GM23338 (cell line): ENCODE data around the gene LRRC73. TPM values are rescaled to one million over a fixed set of nuclear protein-coding genes. Genes with fewer than 3 reads are reported as not detected.

Experiments used
- ATAC-seq: fragments of 200-7000 bp; cut with Tn5 transposase; 3 replicates; pipeline ENCODE4 v1.9.1; 2020
- DNase-seq: peaks from one replicate; pipeline ENCODE4 v3.0.0-alpha.2; 2015; ENCODE audit warnings: low spot score
- H2AFZ ChIP-seq: fragments of 200-600 bp; sonication (generic); 2 replicates; pipeline ENCODE4 v1.8.0; 2016; ENCODE audit warnings: antibody characterized with exemption, mild to moderate bottlenecking, moderate library complexity
- H3F3A ChIP-seq: fragments of 200-600 bp; sonication (generic); replicated peaks from 2 replicates; pipeline ENCODE4 v1.8.0; 2017; ENCODE audit warnings: antibody characterized with exemption, mixed run types, low read depth
- H3K27ac ChIP-seq: fragments of 200-600 bp; sonication (generic); 2 replicates; pipeline ENCODE4 v1.6.1; 2016; ENCODE audit warnings: low read depth
- H3K27me3 ChIP-seq: fragments of 200-600 bp; sonication (generic); 2 replicates; pipeline ENCODE4 v1.8.0; 2016; ENCODE audit warnings: mild to moderate bottlenecking, mixed run types, moderate library complexity; ENCODE audit not compliant: insufficient read depth
- H3K36me3 ChIP-seq: fragments of 200-600 bp; sonication (generic); 2 replicates; pipeline ENCODE4 v1.8.0; 2016; ENCODE audit warnings: mild to moderate bottlenecking; ENCODE audit not compliant: insufficient read depth
- H3K4me1 ChIP-seq: fragments of 200-600 bp; sonication (generic); 2 replicates; pipeline ENCODE4 v1.8.0; 2016; ENCODE audit warnings: mild to moderate bottlenecking, moderate library complexity; ENCODE audit not compliant: insufficient read depth
- H3K4me2 ChIP-seq: fragments of 200-600 bp; sonication (generic); 2 replicates; pipeline ENCODE4 v1.7.1; 2017; ENCODE audit warnings: mixed run types
- H3K4me3 ChIP-seq: fragments of 200-600 bp; sonication (generic); 2 replicates; pipeline ENCODE4 v1.6.1; 2016; ENCODE audit warnings: mixed run types
- H3K79me2 ChIP-seq: fragments of 200-600 bp; sonication (generic); replicated peaks from 2 replicates; pipeline ENCODE4 v1.8.0; 2017; ENCODE audit warnings: mild to moderate bottlenecking; ENCODE audit not compliant: insufficient read depth
- H3K9me2 ChIP-seq: fragments of 200-600 bp; sonication (generic); 2 replicates; pipeline ENCODE4 v1.8.0; 2017; ENCODE audit not compliant: insufficient read depth
- H4K20me1 ChIP-seq: fragments of 200-600 bp; sonication (generic); replicated peaks from 2 replicates; pipeline ENCODE4 v1.8.0; 2017; ENCODE audit warnings: mild to moderate bottlenecking; ENCODE audit not compliant: insufficient read depth
- H3K27ac Mint-ChIP-seq: 2 replicates; pipeline ENCODE4 v1.8.0; 2020; ENCODE audit warnings: inconsistent platforms, mild to moderate bottlenecking, moderate library complexity, mixed read lengths
- H3K27me3 Mint-ChIP-seq: 3 replicates; pipeline ENCODE4 v1.8.0; 2022; ENCODE audit warnings: low read depth, mild to moderate bottlenecking, moderate library complexity, mixed read lengths, inconsistent platforms; ENCODE audit not compliant: insufficient read depth, poor library complexity
- H3K36me3 Mint-ChIP-seq: 3 replicates; pipeline ENCODE4 v1.8.0; 2021; ENCODE audit warnings: low read depth, mild to moderate bottlenecking, inconsistent platforms, moderate library complexity, mixed read lengths
- H3K4me1 Mint-ChIP-seq: 3 replicates; pipeline ENCODE4 v1.8.0; 2020; ENCODE audit warnings: mild to moderate bottlenecking, inconsistent platforms, mixed read lengths
- H3K4me3 Mint-ChIP-seq: 3 replicates; pipeline ENCODE4 v1.8.0; 2021; ENCODE audit warnings: moderate library complexity, mild to moderate bottlenecking, inconsistent platforms, mixed read lengths
- H3K9me3 Mint-ChIP-seq: 3 replicates; pipeline ENCODE4 v1.8.0; 2020; ENCODE audit warnings: moderate library complexity, mild to moderate bottlenecking, inconsistent platforms, mixed read lengths
- CREB1 ChIP-seq: fragments of 250-450 bp; sonication (Bioruptor Pico); IDR thresholded peaks from 2 replicates; pipeline ENCODE4 v1.5.0; 2020; ENCODE audit warnings: low read depth, mild to moderate bottlenecking, moderate library complexity
- CTCF ChIP-seq, 2 experiments: fragments of 200-600 bp in 1 of 2; sonication (generic) in 1 of 2; conservative IDR thresholded peaks; 2 replicates each; pipeline versions ENCODE4 v1.5.1 to v1.6.1; 2016 to 2017; ENCODE audit warnings: antibody characterized with exemption in 2 of 2, low read depth in 2 of 2, mild to moderate bottlenecking in 2 of 2, moderate library complexity in 1 of 2
- ETS1 ChIP-seq: IDR thresholded peaks from 2 replicates; pipeline ENCODE4 v1.6.1; 2016; ENCODE audit warnings: antibody characterized with exemption
- EZH2 ChIP-seq: fragments of 200-600 bp; sonication (generic); IDR thresholded peaks from one replicate; pipeline ENCODE4 v1.8.0; 2017; ENCODE audit warnings: antibody characterized with exemption, mild to moderate bottlenecking, low read depth; ENCODE audit not compliant: unreplicated experiment
- EZH2phosphoT487 ChIP-seq: fragments of 200-600 bp; sonication (generic); IDR thresholded peaks from one replicate; pipeline ENCODE4 v1.8.1; 2018; ENCODE audit warnings: antibody characterized with exemption; ENCODE audit not compliant: unreplicated experiment
- JUNB ChIP-seq: IDR thresholded peaks from one replicate; pipeline ENCODE4 v1.6.1; 2016; ENCODE audit warnings: antibody characterized with exemption; ENCODE audit not compliant: unreplicated experiment
- NANOG ChIP-seq: IDR thresholded peaks from 2 replicates; pipeline ENCODE4 v1.6.1; 2016; ENCODE audit warnings: antibody characterized with exemption, borderline replicate concordance
- POLR2AphosphoS5 ChIP-seq: IDR thresholded peaks from 2 replicates; pipeline ENCODE4 v1.6.1; 2016; ENCODE audit warnings: antibody characterized with exemption, low read depth
- REST ChIP-seq: IDR thresholded peaks from one replicate; pipeline ENCODE4 v1.6.1; 2018; ENCODE audit warnings: antibody characterized with exemption; ENCODE audit not compliant: unreplicated experiment
- STAT1 ChIP-seq: IDR thresholded peaks from one replicate; pipeline ENCODE4 v1.6.1; 2016; ENCODE audit warnings: antibody characterized with exemption; ENCODE audit not compliant: unreplicated experiment
- ZNF114 ChIP-seq: fragments of 250-450 bp; sonication (Bioruptor Pico); IDR thresholded peaks from 2 replicates; pipeline ENCODE4 v1.5.0; 2020; ENCODE audit warnings: mild to moderate bottlenecking, moderate library complexity
- ZNF331 ChIP-seq: fragments of 250-450 bp; sonication (Bioruptor Pico); IDR thresholded peaks from 2 replicates; pipeline ENCODE4 v1.5.0; 2020; ENCODE audit warnings: low read depth, mild to moderate bottlenecking, moderate library complexity
- ZNF462 ChIP-seq: fragments of 250-450 bp; sonication (Bioruptor Pico); IDR thresholded peaks from 2 replicates; pipeline ENCODE4 v1.5.0; 2020; ENCODE audit warnings: mild to moderate bottlenecking, moderate library complexity
- polyA plus RNA-seq: library from polyadenylated mRNA; unstranded; fragments of >200 nt; fragmentation: Nextera tagmentation; extraction: Ambion mirVana; gene quantifications from 2 replicates; pipeline ENCODE4 v1.2.1, GENCODE V29; 2016
- total RNA-seq: library from RNA; depleted of rRNA; stranded (reverse); fragments of >200 nt; shearing (Covaris generic); gene quantifications from 2 replicates; pipeline ENCODE4 v1.2.3, GENCODE V29; 2014

The LRRC73 gene
- total and polyA plus RNA-seq, 2 experiments from 2014 or later: 0.26 to 0.59 TPM

GRCh38 chr6:43506171-43506570 lies 4.0 kb downstream of the LRRC73 start:
- Histone ChIP-seq H3K79me2 (no peaks in the 10 kb centered on the region), H3K4me3 (no peak overlapping the region), H2AFZ (no peak overlapping the region), H3K4me2 (no peak overlapping the region), H3F3A (peaks cover 11% of the 10 kb centered on the region), H3K9me2 (no peaks in the 10 kb centered on the region), H3K4me1 (0 out of 2 replicates have a peak, but pooled peaks cover 5% of the 10 kb centered on the region), H3K27me3 (peaks cover 26% of the 10 kb centered on the region), H3K36me3 (no peaks in the 10 kb centered on the region), H4K20me1 (no peaks in the 10 kb centered on the region; the same call in 1 of the 2 replicates), H3K27ac (no peak overlapping the region)
- Mint-ChIP-seq H3K27ac (no peak overlapping the region), H3K9me3 (peaks cover 3% of the 10 kb centered on the region; the same call in 2 of the 3 replicates), H3K4me3 (no peak overlapping the region; the same call in 2 of the 3 replicates), H3K36me3 (peaks cover 39% of the 10 kb centered on the region), H3K4me1 (peaks cover 17% of the 10 kb centered on the region), H3K27me3 (peaks cover 36% of the 10 kb centered on the region)
- TF ChIP-seq EZH2phosphoT487 (no peak), NANOG (no peak), JUNB (no peak), STAT1 (no peak), POLR2AphosphoS5 (no peak), ZNF114 (CRISPR knock-in tag) (no peak), ETS1 (no peak), CTCF (conservative IDR thresholded peaks at IDR 0.05; ENCODE audit: low read depth in 2 of 2) (no peak), REST (no peak), EZH2 (no peak), ZNF462 (CRISPR knock-in tag) (no peak), CREB1 (CRISPR knock-in tag) (no peak), ZNF331 (CRISPR knock-in tag) (no peak)
- DNase-seq: no peak
- no peak for ATAC-seq
